HepG2 (cell line): ENCODE results near the gene ADGRG1. TPM values are rescaled to one million over a fixed set of nuclear protein-coding genes. Genes with fewer than 3 reads are reported as not detected.

Source experiments
- CAMTA2 ChIP-seq: sonication (generic); formaldehyde crosslinking; IDR thresholded peaks from 2 replicates; pipeline ENCODE4 v1.4.0; 2020; ENCODE audit warnings: mild to moderate bottlenecking, missing genetic modification reagents, borderline replicate concordance
- ETV5 ChIP-seq: IDR thresholded peaks from 2 replicates; pipeline ENCODE4 v1.6.1; 2018; ENCODE audit warnings: missing biosample characterization, missing genetic modification reagents, inconsistent platforms, borderline replicate concordance
- HDAC1 ChIP-seq: sonication (generic); formaldehyde crosslinking; IDR thresholded peaks from 2 replicates; pipeline ENCODE4 v1.5.1; 2020; ENCODE audit warnings: mild to moderate bottlenecking, missing genetic modification reagents
- IRX3 ChIP-seq: sonication (generic); formaldehyde crosslinking; IDR thresholded peaks from 2 replicates; pipeline ENCODE4 v1.8.1; 2023; ENCODE audit warnings: mild to moderate bottlenecking, low read depth, missing genetic modification reagents, borderline replicate concordance
- MAFG ChIP-seq: sonication (generic); formaldehyde crosslinking; IDR thresholded peaks from 2 replicates; pipeline ENCODE4 v1.5.1; 2020; ENCODE audit warnings: mild to moderate bottlenecking, missing genetic modification reagents
- MTA1 ChIP-seq: sonication (generic); formaldehyde crosslinking; IDR thresholded peaks from 2 replicates; pipeline ENCODE4 v1.4.0; 2020; ENCODE audit warnings: missing genetic modification reagents, mild to moderate bottlenecking, borderline replicate concordance
- POGZ ChIP-seq: sonication (generic); formaldehyde crosslinking; IDR thresholded peaks from 2 replicates; pipeline ENCODE4 v1.4.0; 2020; ENCODE audit warnings: mild to moderate bottlenecking, missing genetic modification reagents
- SOX6 ChIP-seq, 2 experiments: fragments of 450-650 bp in 1 of 2; sonication (generic) in 1 of 2; formaldehyde crosslinking in 1 of 2; IDR thresholded peaks; 2 replicates each; pipeline versions ENCODE4 v1.4.0 to v1.6.1; 2017 to 2020; ENCODE audit warnings: antibody characterized with exemption in 1 of 2, mild to moderate bottlenecking in 1 of 2, missing genetic modification reagents in 1 of 2
- SPEN ChIP-seq: sonication (generic); formaldehyde crosslinking; IDR thresholded peaks from 2 replicates; pipeline ENCODE4 v1.5.1; 2020; ENCODE audit warnings: low read depth, mild to moderate bottlenecking, missing genetic modification reagents
- SSRP1 ChIP-seq: IDR thresholded peaks from 2 replicates; pipeline ENCODE4 v1.6.1; 2016; ENCODE audit warnings: control low read depth
- ZMAT3 ChIP-seq: sonication (generic); formaldehyde crosslinking; conservative IDR thresholded peaks from 2 replicates; pipeline ENCODE4 v1.7.0; 2021; ENCODE audit warnings: missing genetic modification reagents
- ZNF205 ChIP-seq: IDR thresholded peaks from 2 replicates; pipeline ENCODE4 v1.6.1; 2018; ENCODE audit warnings: missing biosample characterization, missing genetic modification reagents
- ZNF296 ChIP-seq: sonication (generic); formaldehyde crosslinking; conservative IDR thresholded peaks from 2 replicates; pipeline ENCODE4 v1.5.0; 2020; ENCODE audit warnings: mild to moderate bottlenecking, missing genetic modification reagents
- ZNF780A ChIP-seq: sonication (generic); formaldehyde crosslinking; IDR thresholded peaks from 2 replicates; pipeline ENCODE4 v1.8.0; 2022; ENCODE audit warnings: mild to moderate bottlenecking, missing genetic modification reagents, moderate library complexity
- polyA plus RNA-seq, 8 experiments: library from polyadenylated mRNA; depleted of rRNA in 3 of 8; stranded (reverse) in 7 of 8; unstranded in 1 of 8; fragments of >200 nt; fragmentation: Illumina TruSeq in 4 of 8; extraction: Trizol in 4 of 8; gene quantifications; 2 replicates each; pipeline versions ENCODE4 v1.2.1 to v1.2.3, GENCODE V29; 2011 to 2016; ENCODE audit warnings: low read depth in 4 of 8, missing spikeins in 1 of 8, mixed read lengths in 1 of 8; ENCODE audit not compliant: insufficient read depth in 1 of 8
- total RNA-seq, 5 experiments: library from RNA; depleted of rRNA; stranded (reverse); fragments of >200 nt; fragmentation: Illumina TruSeq; extraction: Trizol; gene quantifications; 2 replicates each; pipeline ENCODE4 v1.2.3, GENCODE V29; 2016; ENCODE audit warnings: low read depth in 1 of 5
- TF ChIP-seq, protein P1 (sequence below), 2 experiments: sonication (generic) in 1 of 2; formaldehyde crosslinking in 1 of 2; IDR thresholded peaks; 2 replicates each; pipeline versions ENCODE4 v1.4.0 to v1.6.1; 2018 to 2020; ENCODE audit warnings: missing genetic modification reagents in 2 of 2, borderline replicate concordance in 1 of 2, low read depth in 1 of 2, mild to moderate bottlenecking in 1 of 2, missing biosample characterization in 1 of 2
- TF ChIP-seq, protein P2 (sequence below): sonication (generic); formaldehyde crosslinking; IDR thresholded peaks from 2 replicates; pipeline ENCODE4 v1.9.0; 2022; ENCODE audit warnings: missing genetic modification reagents, mild to moderate bottlenecking, borderline replicate concordance
- TF ChIP-seq, protein P3 (sequence below): sonication (generic); formaldehyde crosslinking; IDR thresholded peaks from 2 replicates; pipeline ENCODE4 v1.5.0; 2020; ENCODE audit warnings: mild to moderate bottlenecking, missing genetic modification reagents
- TF ChIP-seq, protein P4 (sequence below): sonication (generic); formaldehyde crosslinking; IDR thresholded peaks from 2 replicates; pipeline ENCODE4 v1.4.0; 2020; ENCODE audit warnings: missing genetic modification reagents, low read depth, mild to moderate bottlenecking, borderline replicate concordance

Gene ADGRG1
- total and polyA plus RNA-seq, 2 of the 13 experiments (the other 11 are each of a cell fraction or from before 2014, with no cell fraction given): 2.7 to 5.9 TPM

DNA sequence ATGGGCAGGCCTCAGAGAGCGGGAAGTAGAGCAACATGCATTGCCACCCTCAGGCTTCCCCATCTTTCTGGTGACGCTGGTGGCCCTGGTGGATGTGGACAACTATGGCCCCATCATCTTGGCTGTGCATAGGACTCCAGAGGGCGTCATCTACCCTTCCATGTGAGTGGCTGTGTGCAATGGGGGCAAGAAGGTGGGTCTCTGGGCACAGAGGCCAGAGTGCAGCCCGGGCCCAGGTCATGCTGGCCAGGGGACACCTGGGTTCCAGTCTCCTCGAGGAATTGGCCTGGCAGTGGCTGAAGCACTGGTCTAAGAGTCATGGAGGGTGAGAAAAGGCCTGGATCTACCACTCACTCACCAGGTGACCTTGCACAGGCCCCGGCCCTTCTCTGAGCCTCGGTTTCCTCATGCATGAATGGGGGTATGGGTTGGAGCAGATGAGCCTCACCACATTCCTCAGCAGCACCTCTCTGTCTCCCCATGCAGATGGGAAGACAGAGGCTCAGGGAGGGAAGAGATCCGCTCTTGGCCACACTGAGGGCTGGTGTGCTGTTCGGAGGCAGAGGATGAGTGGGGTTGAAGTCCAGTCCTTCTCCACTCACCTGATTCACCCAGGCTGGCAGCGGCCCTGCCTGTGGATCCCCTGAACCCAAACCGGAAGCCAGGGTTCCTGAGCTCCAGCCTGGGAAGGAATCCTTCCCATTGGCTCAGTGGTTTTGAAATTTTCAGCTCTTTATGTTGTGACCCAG lies 32.5 kb downstream of the ADGRG1 start (continued):
- TF ChIP-seq, protein P1, sequence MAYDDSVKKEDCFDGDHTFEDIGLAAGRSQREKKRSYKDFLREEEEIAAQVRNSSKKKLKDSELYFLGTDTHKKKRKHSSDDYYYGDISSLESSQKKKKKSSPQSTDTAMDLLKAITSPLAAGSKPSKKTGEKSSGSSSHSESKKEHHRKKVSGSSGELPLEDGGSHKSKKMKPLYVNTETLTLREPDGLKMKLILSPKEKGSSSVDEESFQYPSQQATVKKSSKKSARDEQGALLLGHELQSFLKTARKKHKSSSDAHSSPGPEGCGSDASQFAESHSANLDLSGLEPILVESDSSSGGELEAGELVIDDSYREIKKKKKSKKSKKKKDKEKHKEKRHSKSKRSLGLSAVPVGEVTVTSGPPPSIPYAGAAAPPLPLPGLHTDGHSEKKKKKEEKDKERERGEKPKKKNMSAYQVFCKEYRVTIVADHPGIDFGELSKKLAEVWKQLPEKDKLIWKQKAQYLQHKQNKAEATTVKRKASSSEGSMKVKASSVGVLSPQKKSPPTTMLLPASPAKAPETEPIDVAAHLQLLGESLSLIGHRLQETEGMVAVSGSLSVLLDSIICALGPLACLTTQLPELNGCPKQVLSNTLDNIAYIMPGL (CRISPR knock-in tag; IDR thresholded peaks at IDR 0.05; ENCODE audit: borderline replicate concordance in 1 of 2, low read depth in 1 of 2): peak in 1 of 2 experiments; percentile 11; a peak in 1 of 4 replicates
- TF ChIP-seq ZNF780A (CRISPR knock-in tag) (no peak), ETV5 (CRISPR knock-in tag) (peak; percentile 91), HDAC1 (0 out of 2 replicates have a peak, but pooled peaks have one; percentile 24), SSRP1 (CRISPR knock-in tag) (no peak), IRX3 (CRISPR knock-in tag) (no peak), MTA1 (CRISPR knock-in tag) (peak; percentile 23; the same call in 1 of the 2 replicates), ZNF296 (CRISPR knock-in tag) (no peak), ZNF205 (CRISPR knock-in tag) (0 out of 2 replicates have a peak, but pooled peaks have one; percentile 53), ZMAT3 (CRISPR knock-in tag) (peak; percentile 53; the same call in 1 of the 2 replicates), SPEN (peak; percentile 80; the same call in 1 of the 2 replicates), MAFG (CRISPR knock-in tag) (no peak), SOX6 (IDR thresholded peaks at IDR 0.05) (no peak), SOX6 (CRISPR knock-in tag; IDR thresholded peaks at IDR 0.05) (peak; percentile 54; the same call in 1 of the 2 replicates), POGZ (CRISPR knock-in tag) (peak; percentile 67), CAMTA2 (no peak)
- TF ChIP-seq, protein P2, sequence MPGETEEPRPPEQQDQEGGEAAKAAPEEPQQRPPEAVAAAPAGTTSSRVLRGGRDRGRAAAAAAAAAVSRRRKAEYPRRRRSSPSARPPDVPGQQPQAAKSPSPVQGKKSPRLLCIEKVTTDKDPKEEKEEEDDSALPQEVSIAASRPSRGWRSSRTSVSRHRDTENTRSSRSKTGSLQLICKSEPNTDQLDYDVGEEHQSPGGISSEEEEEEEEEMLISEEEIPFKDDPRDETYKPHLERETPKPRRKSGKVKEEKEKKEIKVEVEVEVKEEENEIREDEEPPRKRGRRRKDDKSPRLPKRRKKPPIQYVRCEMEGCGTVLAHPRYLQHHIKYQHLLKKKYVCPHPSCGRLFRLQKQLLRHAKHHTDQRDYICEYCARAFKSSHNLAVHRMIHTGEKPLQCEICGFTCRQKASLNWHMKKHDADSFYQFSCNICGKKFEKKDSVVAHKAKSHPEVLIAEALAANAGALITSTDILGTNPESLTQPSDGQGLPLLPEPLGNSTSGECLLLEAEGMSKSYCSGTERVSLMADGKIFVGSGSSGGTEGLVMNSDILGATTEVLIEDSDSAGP (CRISPR knock-in tag): peak; percentile 66; the same call in 1 of the 2 replicates
- TF ChIP-seq, protein P3, sequence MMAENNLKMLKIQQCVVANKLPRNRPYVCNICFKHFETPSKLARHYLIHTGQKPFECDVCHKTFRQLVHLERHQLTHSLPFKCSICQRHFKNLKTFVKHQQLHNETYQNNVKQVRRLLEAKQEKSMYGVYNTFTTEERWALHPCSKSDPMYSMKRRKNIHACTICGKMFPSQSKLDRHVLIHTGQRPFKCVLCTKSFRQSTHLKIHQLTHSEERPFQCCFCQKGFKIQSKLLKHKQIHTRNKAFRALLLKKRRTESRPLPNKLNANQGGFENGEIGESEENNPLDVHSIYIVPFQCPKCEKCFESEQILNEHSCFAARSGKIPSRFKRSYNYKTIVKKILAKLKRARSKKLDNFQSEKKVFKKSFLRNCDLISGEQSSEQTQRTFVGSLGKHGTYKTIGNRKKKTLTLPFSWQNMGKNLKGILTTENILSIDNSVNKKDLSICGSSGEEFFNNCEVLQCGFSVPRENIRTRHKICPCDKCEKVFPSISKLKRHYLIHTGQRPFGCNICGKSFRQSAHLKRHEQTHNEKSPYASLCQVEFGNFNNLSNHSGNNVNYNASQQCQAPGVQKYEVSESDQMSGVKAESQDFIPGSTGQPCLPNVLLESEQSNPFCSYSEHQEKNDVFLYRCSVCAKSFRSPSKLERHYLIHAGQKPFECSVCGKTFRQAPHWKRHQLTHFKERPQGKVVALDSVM (CRISPR knock-in tag): peak; percentile 46
- TF ChIP-seq, protein P4, sequence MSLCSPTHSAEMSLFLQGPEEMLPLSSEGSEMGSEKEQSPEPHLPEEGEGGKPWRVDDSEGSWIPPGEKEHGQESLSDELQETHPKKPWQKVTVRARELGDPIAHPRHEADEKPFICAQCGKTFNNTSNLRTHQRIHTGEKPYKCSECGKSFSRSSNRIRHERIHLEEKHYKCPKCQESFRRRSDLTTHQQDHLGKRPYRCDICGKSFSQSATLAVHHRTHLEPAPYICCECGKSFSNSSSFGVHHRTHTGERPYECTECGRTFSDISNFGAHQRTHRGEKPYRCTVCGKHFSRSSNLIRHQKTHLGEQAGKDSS (CRISPR knock-in tag): 0 out of 2 replicates have a peak, but pooled peaks have one; percentile 25
